OCI-M1 (cell line): ENCODE data around the gene TM9SF1.
"Not testable (repeated sequence)": the region's sequence is repeated elsewhere in the genome, so short reads cannot be mapped to it uniquely, and the experiment has no call there.

Experiments
- DNase-seq: peaks from one replicate; lab custom pipeline; 2025; lab: John Stamatoyannopoulos, UW

Gene TM9SF1

GRCh38 chr14:24222987-24223386, 27.7 kb upstream of the TM9SF1 start:
- DNase-seq = not testable (repeated sequence)

GRCh38 chr14:24219521-24219920, 24.3 kb upstream of the TM9SF1 start:
- DNase-seq = no peak

GRCh38 chr14:24219080-24219479, 23.8 kb upstream of the TM9SF1 start:
- DNase-seq = no peak

DNA sequence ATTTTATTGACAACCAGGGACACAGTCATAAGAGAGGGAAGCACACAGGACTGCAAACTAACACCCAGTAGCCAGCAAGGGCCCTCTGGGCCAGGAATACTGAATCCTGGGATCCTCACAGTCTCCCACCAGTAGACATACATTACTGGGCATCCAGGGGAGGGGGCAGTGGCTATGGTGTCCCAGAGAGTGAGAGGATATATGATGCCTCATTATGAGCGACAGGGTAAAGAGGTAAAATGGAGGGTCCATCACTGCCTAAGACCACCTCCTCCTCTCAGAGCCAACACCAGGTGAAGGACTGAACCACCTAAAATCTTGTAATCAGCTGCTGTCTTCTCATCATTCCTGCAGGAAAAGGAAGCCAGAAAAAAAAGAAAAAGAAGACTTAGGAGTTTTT, 21.6 kb upstream of the TM9SF1 start:
- not testable (repeated sequence) for DNase-seq

DNA sequence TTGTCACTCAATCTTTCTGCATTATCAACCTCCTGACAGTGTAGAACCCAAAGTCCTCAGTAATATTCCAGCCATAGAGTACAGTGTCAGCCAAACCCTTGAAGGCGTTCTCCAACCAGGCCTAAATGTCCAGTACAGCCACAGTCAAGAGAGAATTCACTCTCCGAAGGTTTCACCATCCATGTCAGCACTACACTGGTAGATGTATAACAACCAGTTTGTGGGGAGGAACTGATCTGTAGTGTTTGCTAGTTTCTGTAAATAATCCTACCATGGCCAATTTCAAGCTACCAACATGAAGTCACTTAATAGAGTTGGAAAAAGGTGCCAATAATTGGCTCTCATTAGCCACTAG, 21.1 kb upstream of the TM9SF1 start:
- no peak for DNase-seq

DNA sequence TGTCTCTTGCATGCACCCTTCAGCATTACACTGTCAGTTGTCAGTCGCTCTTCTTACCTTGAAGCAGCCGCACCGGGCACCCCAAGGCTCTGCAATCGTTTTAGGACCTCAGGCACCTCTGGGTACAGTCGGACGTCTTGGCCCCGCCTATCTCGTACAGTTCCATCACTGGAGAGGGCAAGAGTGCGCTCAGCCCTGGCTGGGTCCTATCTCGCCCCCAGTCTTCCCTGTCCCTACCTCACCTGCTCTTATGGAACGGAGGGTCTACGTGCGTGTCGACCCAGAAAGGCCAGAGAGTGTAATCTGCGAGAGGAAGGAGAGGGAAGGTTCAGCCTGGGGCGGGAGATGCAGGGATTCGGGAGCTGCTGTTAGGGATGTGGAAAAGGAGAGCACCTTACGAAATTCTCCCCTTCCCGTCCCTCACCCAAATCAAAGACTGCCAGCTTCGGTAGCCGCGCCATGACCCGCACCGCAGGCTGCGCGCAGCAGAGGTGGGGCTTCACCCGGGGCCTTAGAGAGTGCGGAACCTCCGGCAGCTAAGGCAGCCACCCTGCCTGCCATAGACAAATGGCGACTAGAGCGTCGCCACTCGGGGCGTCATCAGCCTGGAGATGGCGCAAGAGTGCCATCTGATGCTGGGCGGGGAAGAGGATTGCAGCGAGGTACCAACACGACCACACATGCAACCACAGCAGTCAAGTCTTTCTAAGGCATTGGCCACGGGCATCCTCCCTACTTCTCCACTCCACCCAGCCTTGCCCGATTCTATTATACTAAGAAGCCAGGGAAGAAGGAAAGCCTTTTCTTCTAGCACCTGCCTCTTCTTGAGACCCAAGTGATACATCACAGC, 20.5 kb upstream of the TM9SF1 start, which contains the start of gene MDP1:
MDP1 (minus strand) TSS at position 572 of the 850 bp plus-strand sequence; CDS start at position 461, 111 bp downstream.
- peak; percentile 92 for DNase-seq

DNA sequence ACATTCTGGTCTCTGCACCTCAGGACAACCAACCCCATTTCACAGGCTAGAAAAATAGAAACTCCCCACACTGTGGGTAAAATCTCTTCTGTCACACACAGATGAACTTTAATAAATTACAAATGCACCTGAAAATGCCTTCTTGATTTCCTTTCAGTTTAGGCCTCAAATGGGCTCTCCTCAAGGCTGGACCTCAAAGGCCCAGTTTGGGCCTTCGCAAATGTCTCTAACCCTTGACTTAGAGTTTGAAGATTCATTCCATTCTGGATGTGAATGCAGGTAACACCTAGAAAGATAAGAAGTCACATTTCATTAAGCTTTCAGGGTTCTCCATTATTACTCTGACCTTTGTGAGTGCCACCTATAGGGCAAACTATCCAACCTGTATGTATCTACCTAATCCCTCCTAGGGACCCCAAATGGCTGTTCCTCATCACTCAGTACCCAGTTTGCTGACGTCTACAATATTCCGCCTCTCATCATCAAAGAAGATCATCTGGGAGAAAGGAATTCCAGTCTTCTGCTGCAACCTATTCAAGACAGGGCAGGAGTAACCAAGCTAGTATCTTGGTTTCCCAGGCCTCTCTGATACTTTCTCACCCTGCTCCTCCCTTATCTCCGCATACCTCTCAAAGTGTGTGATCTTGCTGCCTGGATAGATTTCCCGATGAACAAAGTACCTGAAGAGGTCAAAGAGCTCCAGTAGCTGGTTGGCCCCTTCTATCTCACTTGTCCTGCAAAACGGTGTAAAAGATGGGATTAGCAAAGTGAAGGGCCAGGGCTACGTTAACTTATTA, 18.8 kb upstream of the TM9SF1 start:
- DNase-seq = no peak

GRCh38 chr14:24212924-24213865, 18.0 kb upstream of the TM9SF1 start, which contains the start of gene CHMP4A:
TSS of gene CHMP4A (minus strand) at chr14:24213488. CDS start at chr14:24213439, 49 bp downstream.
- peak; percentile 97 for DNase-seq

DNA sequence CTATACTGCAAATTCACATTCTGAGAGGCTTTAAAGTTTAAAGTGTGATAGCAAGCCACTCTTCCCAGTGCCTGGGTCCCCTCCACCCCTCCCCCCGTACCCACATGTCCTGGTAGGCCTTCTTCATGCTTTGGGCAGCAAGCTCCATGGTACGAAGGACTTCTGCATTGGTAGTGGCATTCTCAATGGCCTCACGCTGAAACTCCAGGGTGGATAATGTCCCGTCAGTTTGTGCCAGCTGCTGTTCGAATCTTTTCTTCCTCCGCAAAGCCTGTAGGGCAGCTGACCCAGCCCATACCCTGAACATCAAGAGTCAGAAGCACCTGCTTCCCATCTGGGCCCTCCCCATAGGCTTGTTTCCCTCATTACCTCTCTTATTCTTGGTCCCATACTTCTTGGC, 16.1 kb upstream of the TM9SF1 start:
- DNase-seq = no peak

- peak; percentile 3 for DNase-seq
Measured at GRCh38 chr14:24207625-24208024, 12.4 kb upstream of the TM9SF1 start.

DNA sequence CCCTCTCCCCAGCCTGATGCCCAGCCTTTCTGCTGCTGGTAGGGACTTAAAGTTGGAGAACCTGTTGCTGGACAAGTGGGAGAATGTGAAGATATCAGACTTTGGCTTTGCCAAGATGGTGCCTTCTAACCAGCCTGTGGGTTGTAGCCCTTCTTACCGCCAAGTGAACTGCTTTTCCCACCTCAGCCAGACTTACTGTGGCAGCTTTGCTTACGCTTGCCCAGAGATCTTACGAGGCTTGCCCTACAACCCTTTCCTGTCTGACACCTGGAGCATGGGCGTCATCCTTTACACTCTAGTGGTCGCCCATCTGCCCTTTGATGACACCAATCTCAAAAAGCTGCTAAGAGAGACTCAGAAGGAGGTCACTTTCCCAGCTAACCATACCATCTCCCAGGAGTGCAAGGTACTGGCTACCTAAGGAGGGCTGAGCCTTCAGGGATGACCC, 11.9 kb upstream of the TM9SF1 start:
- no peak for DNase-seq

- DNase-seq = no peak
Measured at GRCh38 chr14:24206260-24207103, 11.2 kb upstream of the TM9SF1 start.

GRCh38 chr14:24204163-24205146, 9.2 kb upstream of the TM9SF1 start:
- no peak for DNase-seq

- not testable (repeated sequence) for DNase-seq
Measured at GRCh38 chr14:24203249-24203886, 8.1 kb upstream of the TM9SF1 start.

GRCh38 chr14:24202538-24202937, 7.3 kb upstream of the TM9SF1 start:
- not testable (repeated sequence) for DNase-seq

DNA sequence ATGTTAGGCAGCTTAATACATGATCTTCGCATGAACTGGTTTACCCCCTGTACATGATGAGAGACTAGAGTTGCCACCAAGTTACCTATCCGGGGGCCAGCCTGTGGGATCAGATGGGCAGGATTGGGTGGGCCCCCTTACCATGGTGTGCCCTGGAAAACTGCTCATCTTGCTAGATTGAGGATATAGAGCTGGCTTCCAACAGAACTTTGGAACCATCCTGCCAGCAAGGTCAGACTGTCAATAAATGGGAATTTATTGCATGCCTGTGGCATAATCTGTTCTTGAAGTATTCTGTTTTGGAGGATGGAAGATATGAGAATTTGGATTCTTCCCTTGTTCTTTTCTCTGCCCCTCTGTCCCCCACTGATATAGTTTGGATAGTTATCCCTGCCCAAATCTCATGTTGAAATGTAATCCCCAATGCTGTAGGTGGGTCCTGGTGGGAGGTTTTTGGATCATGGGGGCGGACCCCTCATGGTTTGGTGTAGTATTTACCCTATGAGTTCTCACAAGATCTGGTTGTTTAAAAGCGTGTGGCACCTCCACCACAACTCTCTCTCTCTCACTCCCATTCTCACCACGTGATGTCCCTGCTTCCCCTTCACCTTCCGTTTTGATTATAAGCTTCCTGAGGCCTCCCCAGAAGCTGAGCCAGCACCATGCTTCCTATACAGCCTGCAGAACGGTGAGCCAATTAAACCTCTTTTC, 3.7 kb upstream of the TM9SF1 start:
- DNase-seq = no peak

GRCh38 chr14:24197056-24197450, 1.8 kb upstream of the TM9SF1 start:
- no peak for DNase-seq
